ENCODE data around the gene KLHL21. TPM values are rescaled to one million over a fixed set of nuclear protein-coding genes. Genes with fewer than 3 reads are reported as not detected.

KLHL21 gene
- total and polyA plus RNA-seq, 10 of the 15 experiments (the other 5 are each of a cell fraction or from before 2014, with no cell fraction given): 0.76 to 12.2 (median 5.2) TPM

GRCh38 chr1:6554031-6554906, 48.4 kb downstream of the KLHL21 start, which contains the start of gene NOL9 (continued):
- TF ChIP-seq ZNF592 (IDR thresholded peaks at IDR 0.05) (peak; percentile 42; the same call in 1 of the 2 replicates), POLR2AphosphoS5 (IDR thresholded peaks at IDR 0.05; ENCODE audit: low read length) (peak; percentile 77), TAF1 (IDR thresholded peaks at IDR 0.05; ENCODE audit: borderline replicate concordance, low read depth, low read length) (peak; percentile 95), REST (IDR thresholded peaks at IDR 0.05; ENCODE audit: low read depth, low read length) (no peak), SREBF2 (IDR thresholded peaks at IDR 0.05; ENCODE audit: low read length) (no peak), ZNF384 (IDR thresholded peaks at IDR 0.05; ENCODE audit: borderline replicate concordance, low read depth, low read length) (no peak), RB1 (IDR thresholded peaks at IDR 0.05; ENCODE audit: borderline replicate concordance) (peak; percentile 86; the same call in 1 of the 2 replicates), DPF2 (IDR thresholded peaks at IDR 0.05) (peak; percentile 75), PML (IDR thresholded peaks at IDR 0.05; ENCODE audit: low read length) (peak; percentile 51; the same call in 1 of the 2 replicates), CREB1 (IDR thresholded peaks at IDR 0.05; ENCODE audit: low read depth) (peak; percentile 64), ATF2 (IDR thresholded peaks at IDR 0.05; ENCODE audit: low read length) (no peak), ATF7 (IDR thresholded peaks at IDR 0.05; ENCODE audit: low read depth) (peak; percentile 13; the same call in 1 of the 2 replicates), PRDM15 (CRISPR knock-in tag; IDR thresholded peaks at IDR 0.05) (no peak), SUZ12 (IDR thresholded peaks at IDR 0.05; ENCODE audit: unreplicated experiment) (no peak), PAX8 (IDR thresholded peaks at IDR 0.05) (no peak), MTA3 (IDR thresholded peaks at IDR 0.05; ENCODE audit: borderline replicate concordance, low read length) (no peak), NRF1 (conservative IDR thresholded peaks at IDR 0.05; ENCODE audit: low read depth, low read length) (no peak)

All from GM12878 (cell line).